Left forelimb (tissue), 1 donor: ENCODE results near the gene FAAP20.
"Not testable (repeated sequence)": the region's sequence is repeated elsewhere in the genome, so short reads cannot be mapped to it uniquely, and the experiment has no call there.

Experiments used
- DNase-seq: peaks from one replicate; pipeline ENCODE4 v3.0.0-alpha.2; 2018; ENCODE audit warnings: low spot score

Gene FAAP20

GRCh38 chr1:2156866-2157265 is 37.7 kb downstream of the FAAP20 start:
- no peak for DNase-seq

- DNase-seq, result no peak
Measured at GRCh38 chr1:2155788-2156187, 38.8 kb downstream of the FAAP20 start.

GRCh38 chr1:2155147-2155598 is 39.4 kb downstream of the FAAP20 start:
- DNase-seq, result no peak

GRCh38 chr1:2154022-2154421 is 40.5 kb downstream of the FAAP20 start:
- DNase-seq, result no peak

GRCh38 chr1:2152954-2153353 is 41.6 kb downstream of the FAAP20 start:
- no peak for DNase-seq

- DNase-seq, result no peak
Measured at GRCh38 chr1:2151911-2152310, 42.7 kb downstream of the FAAP20 start.

- no peak for DNase-seq
Measured at GRCh38 chr1:2151252-2151651, 43.3 kb downstream of the FAAP20 start.

- DNase-seq, result no peak
Measured at GRCh38 chr1:2150801-2151200, 43.8 kb downstream of the FAAP20 start.

- DNase-seq, result no peak
Measured at GRCh38 chr1:2148691-2149090, 45.9 kb downstream of the FAAP20 start.

GRCh38 chr1:2147869-2148268 is 46.7 kb downstream of the FAAP20 start:
- DNase-seq, result not testable (repeated sequence)

GRCh38 chr1:2146836-2147517 is 47.6 kb downstream of the FAAP20 start:
- DNase-seq, result no peak

GRCh38 chr1:2145946-2146835 is 48.4 kb downstream of the FAAP20 start:
- no peak for DNase-seq

- DNase-seq, result no peak
Measured at GRCh38 chr1:2144501-2145090, 50.0 kb downstream of the FAAP20 start.

GRCh38 chr1:2143814-2144500 is 50.6 kb downstream of the FAAP20 start:
- DNase-seq, result no peak

GRCh38 chr1:2141025-2141424 is 53.5 kb downstream of the FAAP20 start:
- no peak for DNase-seq
